Activated naive CD4-positive, alpha-beta T cell treated with anti-CD3 and anti-CD28 coated beads, Interleukin-2, amount 50 U/mL, for 72 hours (primary cell): ENCODE data around the gene PABPN1. TPM values are rescaled to one million over a fixed set of nuclear protein-coding genes. Genes with fewer than 3 reads are reported as not detected.
A peak's percentile ranks its signal among the peaks of the same experiment; 100 is the strongest.

ENCODE experiments used
- ATAC-seq, 2 donors: fragments of 150-1000 bp; cut with Tn5 transposase; 2 replicates each; pipeline ENCODE4 v1.10.0; 2021; ENCODE audit warnings: mild to moderate bottlenecking in 2 of 2, moderate library complexity in 2 of 2
- DNase-seq, 2 donors: peaks; one replicate each; pipeline ENCODE4 v3.0.0; 2021 to 2022; ENCODE audit warnings: low spot score in 2 of 2
- H3K27ac Mint-ChIP-seq, 2 donors: one replicate each; pipeline ENCODE4 v1.8.0; 2022; ENCODE audit warnings: mild to moderate bottlenecking in 2 of 2, mixed read lengths in 2 of 2
- H3K36me3 Mint-ChIP-seq, 2 donors: one replicate each; pipeline ENCODE4 v1.8.0; 2022; ENCODE audit warnings: mixed read lengths in 2 of 2
- H3K9me3 Mint-ChIP-seq, 2 donors: one replicate each; pipeline ENCODE4 v1.8.0; 2022; ENCODE audit warnings: mixed read lengths in 2 of 2
- total RNA-seq, 2 donors: library from RNA; stranded (reverse); gene quantifications; one replicate each; pipeline ENCODE4 v1.2.3, GENCODE V29; 2022

PABPN1 gene
- total RNA-seq, 2 donors from 2014 or later, result 232 to 242 TPM

DNA sequence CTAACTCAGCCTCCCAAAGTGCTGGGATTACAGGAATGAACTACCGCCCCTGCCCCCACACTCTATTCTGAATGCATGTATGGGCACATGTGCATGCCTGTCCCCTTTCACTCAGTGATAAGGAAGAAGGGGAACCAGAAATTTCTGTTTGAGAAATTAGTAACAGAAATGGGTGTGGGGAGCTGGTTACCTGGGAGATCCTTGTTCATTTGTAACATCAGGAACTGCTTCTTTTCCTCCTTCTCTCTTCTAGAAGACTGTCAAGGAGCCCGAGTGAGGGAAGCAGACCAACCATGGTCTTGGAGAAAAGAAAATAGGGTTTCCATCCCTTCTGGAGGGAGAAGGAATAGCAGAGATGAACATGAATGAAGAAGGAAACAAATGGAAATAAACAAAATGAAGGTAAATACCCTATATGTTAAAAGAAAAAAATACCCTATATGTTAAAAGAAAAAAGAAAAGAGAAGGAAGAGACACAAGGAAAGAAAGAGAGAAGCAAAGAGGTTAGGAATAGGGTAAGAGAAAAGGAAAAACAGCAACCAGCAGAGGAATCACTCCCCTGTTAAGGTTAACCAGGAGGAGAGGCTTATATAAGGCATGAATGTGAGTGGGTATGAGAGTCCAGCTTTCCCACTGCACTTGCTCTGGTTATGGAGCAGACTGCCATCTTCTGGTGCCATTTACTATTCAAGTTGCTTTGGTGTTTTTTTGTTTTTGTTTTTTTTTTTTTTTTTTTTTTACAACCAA, 21.9 kb upstream of the PABPN1 start:
- DNase-seq, result no peak
- Mint-ChIP-seq H3K27ac (peak overlapping the region in 1 of 2 donors; percentile 97), H3K36me3 (peaks cover 6 to 22% of the 10 kb centered on the region in 2 donors), H3K9me3 (no peaks in the 10 kb centered on the region)
- no peak for ATAC-seq

DNA sequence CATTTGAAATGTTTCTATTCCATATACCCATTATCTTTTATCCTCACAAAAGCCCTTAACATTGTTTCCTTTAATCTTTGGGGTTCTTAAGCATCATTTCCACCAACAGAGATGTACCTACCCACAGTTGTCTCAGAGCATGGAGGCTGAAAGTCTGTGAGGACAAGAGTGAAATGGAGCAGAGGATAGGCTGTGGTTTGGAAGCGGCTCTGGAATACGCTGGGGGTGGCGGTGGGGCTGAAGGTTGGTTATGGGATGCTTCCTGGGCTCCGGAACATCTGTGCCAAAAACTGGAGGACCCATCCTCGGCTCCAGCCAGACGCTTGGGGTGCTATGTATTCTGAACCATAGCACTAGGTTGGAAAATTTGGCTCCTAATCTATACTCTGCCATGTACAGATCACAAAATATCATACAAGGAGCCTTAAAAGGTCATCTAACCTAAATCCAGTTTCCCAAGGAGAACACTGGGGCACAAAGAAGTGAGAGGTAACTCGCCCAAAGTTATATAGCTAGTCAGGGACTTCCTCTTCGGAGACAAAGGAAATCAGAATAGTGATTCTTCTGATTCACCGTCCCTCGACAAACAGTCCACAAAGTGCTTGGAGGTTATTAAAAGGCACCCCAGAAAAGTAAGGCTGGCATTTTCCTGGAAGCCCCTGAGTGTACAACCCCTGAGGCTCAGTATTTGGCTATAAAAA, 21.1 kb upstream of the PABPN1 start:
- ATAC-seq (no peak), DNase-seq (no peak)
- no peaks in the 10 kb centered on the region for H3K9me3 Mint-ChIP-seq
- peaks cover 6 to 22% of the 10 kb centered on the region in 2 donors for H3K36me3 Mint-ChIP-seq
- peak overlapping the region; percentile 91 to 97 for H3K27ac Mint-ChIP-seq

DNA sequence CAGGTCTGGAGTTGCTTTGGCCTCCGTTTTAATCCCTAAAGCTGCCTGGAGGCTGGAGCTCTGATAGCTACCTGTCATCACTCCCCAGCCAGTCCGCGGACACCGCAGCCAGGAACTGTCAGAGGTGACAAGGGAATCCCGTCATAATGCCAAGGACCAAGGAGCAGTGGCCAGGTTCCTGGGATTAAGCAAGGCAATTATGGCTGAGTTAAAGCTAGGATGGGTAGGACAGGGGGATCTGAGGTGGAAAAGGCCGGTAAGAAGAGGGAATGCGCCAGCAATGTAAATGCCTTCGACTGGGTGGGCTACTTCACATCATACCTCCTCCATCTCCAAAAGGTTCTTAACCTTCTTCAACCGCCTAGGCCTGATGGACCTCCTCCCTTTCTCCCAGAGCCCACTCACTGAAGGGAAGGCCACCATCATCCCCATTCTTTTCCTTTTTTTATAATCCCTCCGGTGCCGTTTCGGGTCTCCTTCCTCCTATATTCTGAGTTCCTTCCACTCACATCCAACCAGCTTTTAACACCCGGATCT, 20.5 kb upstream of the PABPN1 start:
- ATAC-seq (no peak), DNase-seq (peak in 1 of 2 donors; percentile 27)
- no peaks in the 10 kb centered on the region for H3K9me3 Mint-ChIP-seq
- peak overlapping the region; percentile 91 to 97 for H3K27ac Mint-ChIP-seq
- peaks cover 6 to 22% of the 10 kb centered on the region in 2 donors for H3K36me3 Mint-ChIP-seq

DNA sequence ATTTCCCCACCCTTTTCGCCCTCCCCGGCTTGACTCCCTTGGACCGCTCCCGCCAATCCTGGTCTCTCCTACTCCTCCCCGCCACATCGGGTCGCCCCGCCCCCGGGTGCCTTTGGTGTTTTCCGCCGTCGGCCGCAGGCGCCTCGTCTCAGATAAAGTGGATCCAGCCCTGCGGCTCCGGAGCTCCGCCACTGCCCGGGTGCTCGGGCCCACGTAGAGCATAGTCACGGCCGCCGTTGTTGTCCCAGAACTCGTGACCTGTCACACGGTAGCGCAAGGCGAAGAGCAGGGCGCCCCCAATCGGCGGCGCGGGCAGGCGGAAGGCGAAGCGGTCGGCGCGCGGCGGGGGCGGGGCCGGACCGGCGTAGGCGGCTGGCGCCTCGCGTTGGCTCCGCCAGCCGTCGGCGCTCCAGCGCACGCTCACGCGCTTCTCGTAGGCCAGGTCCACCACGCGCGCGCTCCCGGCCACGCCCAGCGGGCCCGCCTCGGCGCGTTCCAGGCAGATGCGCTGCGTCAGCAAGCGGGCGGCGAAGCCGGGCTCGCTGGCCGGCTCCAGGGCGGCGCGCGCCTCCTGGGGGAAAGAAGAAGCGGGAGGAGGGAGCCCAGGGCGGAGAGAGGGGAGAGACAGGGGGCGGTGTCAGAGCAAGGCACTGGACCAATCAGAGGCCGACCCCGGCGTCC, 19.8 kb upstream of the PABPN1 start:
- peak; percentile 99 to 100 for DNase-seq
- H3K36me3 Mint-ChIP-seq, result peaks cover 6 to 21% of the 10 kb centered on the region in 2 donors

DNA sequence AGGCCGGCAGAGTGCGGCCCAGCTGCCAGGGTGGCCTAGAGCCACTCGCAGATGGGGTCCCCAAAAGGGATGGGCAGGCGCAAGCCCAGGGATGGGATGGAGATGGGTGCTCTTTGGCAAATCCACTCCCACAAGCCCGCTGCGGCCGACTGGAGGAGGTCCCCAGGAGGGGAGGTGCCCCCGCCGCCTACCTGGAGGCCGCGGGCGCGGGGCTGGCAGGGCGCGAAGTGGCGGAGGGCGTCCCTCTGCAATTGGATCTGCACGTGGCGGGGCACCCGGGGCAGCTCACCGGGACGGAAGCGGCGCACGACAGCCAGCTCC, 19.3 kb upstream of the PABPN1 start:
- peak overlapping the region; percentile 97 for H3K27ac Mint-ChIP-seq
- no peak for DNase-seq
- no peaks in the 10 kb centered on the region for H3K9me3 Mint-ChIP-seq
- ATAC-seq, result peak; percentile 18 to 28
- H3K36me3 Mint-ChIP-seq, result peaks cover 6 to 16% of the 10 kb centered on the region in 2 donors

More for the DNA sequence above, 19.8 kb upstream of the PABPN1 start:
- H3K27ac Mint-ChIP-seq, result peak overlapping the region; percentile 97
- ATAC-seq, result peak; percentile 82 to 83
- no peaks in the 10 kb centered on the region for H3K9me3 Mint-ChIP-seq

DNA sequence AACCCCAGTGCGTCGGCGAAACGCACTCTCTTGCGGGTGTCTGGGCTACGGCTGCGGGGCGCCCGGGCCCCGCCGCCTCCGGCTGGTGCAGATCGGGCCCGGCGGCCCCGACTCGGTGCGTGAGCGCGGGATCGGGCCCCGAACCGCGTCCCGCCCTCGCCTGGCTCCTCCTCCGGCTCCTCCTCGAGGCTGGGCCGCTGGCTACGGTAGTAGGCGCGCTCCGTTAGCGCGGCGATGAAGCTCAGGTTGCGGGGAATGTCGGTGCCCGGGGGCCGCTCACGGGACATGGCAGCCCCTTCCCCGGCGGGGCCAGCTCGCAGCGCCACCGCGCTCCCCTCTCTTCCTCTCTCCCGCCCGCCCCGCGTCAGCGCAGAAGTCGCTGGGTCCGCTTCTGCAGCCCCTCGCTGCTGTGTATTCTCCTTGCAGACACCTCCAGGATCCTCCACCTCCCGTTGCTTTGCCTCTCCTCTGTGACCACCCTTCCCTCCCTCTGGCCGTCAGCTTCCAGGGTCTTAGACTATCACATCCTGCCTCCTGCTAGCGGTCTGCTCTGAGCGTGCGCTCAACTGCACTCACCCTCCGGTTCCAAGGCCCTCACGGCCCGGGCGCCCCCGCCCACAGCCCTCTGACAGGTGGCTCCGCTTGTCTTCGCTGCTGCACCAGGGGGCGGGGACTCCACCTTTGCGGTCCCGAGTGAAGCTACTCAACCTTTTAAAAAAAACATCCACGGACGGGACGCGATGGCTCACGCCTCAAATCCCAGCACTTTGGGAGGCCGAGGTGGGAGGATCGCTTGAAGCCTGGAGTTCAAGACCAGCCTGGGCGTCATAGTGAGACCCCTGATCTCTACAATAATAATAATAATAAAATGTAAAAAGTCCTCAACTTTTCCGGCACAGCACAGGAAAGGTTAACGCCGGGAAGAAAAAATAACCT, 18.7 kb upstream of the PABPN1 start, which contains the start of gene PPP1R3E:
Gene PPP1R3E, minus strand, starts transcription at position 570 of the 936 bp plus-strand sequence. Its CDS starts 283 bp downstream, at position 287.
- Mint-ChIP-seq H3K27ac (peak within 1 kb of the TSS; percentile 97 to 100), H3K9me3 (no peaks in the 10 kb centered on the region), H3K36me3 (peaks cover 6 to 13% of the 10 kb centered on the region in 2 donors)
- ATAC-seq, result peak; percentile 52 to 63
- DNase-seq, result peak; percentile 84 to 95

DNA sequence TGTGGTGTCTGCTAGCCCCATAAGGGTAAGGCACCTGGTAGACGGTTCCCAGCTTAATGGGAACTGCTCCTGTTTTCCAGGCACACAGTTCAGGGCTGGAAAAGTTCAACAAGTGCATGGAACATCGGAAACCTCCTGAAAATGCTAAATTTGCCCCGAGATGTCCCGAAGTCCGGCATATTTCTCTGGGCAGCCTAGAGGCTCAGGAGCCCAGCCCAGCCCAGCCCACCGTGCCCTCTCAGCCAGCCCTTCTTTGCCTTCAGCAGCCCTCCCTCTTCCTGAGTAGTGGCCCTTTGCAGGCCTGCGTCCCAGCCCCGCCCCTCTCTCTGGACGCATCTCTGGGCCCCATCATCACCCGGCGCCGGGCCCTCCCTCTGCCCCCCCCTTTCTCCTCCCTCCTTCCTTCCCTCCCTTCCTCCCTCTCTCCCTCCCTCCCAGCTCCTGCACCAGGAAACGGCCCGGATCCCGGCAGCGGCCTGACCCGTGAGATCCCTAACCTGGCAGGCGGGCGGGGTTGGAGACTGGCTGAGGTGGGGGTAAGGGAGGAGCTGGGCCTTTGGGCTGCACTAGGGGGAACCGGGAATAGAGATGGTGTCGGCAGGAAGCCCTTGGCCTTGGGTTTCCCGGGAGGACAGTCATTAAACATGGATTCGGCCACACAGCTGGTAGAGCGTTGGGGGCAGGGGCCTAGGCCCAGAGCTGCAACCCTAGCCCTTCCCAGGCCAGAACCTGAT, 14.7 kb upstream of the PABPN1 start, which contains the start of gene BCL2L2:
Gene BCL2L2, plus strand, starts transcription at position 422 of the 734 bp plus-strand sequence. CDS start 935 bp downstream, outside the sequence.
- H3K36me3 Mint-ChIP-seq, result peaks cover 6% of the 10 kb centered on the region in 2 donors
- DNase-seq (no peak), ATAC-seq (no peak)
- no peaks in the 10 kb centered on the region for H3K9me3 Mint-ChIP-seq
- H3K27ac Mint-ChIP-seq, result peak within 1 kb of the TSS in 1 of 2 donors; percentile 54

DNA sequence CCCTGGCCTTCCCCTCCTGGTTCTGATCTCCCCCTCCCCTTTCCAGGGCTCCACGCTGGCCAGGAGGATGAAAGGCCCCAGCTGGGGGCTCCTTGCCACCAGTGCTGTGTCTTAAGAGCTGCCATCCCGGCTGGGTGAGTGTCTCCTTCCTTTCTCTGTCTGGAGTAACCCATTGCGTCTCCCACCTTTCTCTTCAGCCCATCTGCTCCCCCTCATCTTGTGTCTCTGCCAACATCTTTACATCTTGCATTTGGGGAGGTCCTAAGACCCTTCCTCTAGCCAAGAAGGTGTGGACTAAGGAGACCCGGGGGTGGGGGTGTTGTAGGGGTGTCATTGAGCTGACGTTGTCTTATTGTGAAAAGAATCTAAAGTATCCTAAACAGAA, 14.1 kb upstream of the PABPN1 start:
- DNase-seq (no peak), ATAC-seq (no peak)
- peaks cover 6% of the 10 kb centered on the region in 2 donors for H3K36me3 Mint-ChIP-seq
- no peaks in the 10 kb centered on the region for H3K9me3 Mint-ChIP-seq
- H3K27ac Mint-ChIP-seq, result peak overlapping the region in 1 of 2 donors; percentile 54

DNA sequence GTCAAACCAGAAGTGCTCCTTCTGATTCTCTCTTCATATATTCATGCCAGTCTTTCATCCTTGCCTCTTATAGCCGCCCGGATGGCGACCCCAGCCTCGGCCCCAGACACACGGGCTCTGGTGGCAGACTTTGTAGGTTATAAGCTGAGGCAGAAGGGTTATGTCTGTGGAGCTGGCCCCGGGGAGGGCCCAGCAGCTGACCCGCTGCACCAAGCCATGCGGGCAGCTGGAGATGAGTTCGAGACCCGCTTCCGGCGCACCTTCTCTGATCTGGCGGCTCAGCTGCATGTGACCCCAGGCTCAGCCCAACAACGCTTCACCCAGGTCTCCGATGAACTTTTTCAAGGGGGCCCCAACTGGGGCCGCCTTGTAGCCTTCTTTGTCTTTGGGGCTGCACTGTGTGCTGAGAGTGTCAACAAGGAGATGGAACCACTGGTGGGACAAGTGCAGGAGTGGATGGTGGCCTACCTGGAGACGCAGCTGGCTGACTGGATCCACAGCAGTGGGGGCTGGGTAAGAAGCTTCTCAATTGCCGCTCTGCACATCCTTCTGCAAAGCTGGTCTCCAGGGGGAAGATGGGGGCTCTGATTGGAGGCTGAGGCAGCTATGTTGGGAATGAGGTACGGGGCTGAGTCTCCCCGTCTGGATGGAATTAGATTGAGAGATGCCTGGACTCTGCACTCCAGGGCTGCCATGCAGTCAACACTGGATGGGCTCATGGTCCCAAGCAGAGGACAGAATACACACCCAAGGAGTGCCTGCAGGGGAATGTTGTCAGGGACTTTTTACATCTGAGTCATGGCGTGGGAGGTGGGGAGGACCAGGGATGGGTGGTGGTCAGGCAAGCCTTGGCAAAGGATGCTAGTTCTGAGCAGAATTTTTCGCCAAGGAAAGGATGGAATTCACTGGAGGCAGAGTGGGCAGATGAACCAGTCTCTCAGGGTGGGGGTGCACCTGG, 13.3 kb upstream of the PABPN1 start:
- Mint-ChIP-seq H3K36me3 (no peaks in the 10 kb centered on the region), H3K27ac (peak overlapping the region in 1 of 2 donors; percentile 18), H3K9me3 (no peaks in the 10 kb centered on the region)
- no peak for ATAC-seq
- no peak for DNase-seq

DNA sequence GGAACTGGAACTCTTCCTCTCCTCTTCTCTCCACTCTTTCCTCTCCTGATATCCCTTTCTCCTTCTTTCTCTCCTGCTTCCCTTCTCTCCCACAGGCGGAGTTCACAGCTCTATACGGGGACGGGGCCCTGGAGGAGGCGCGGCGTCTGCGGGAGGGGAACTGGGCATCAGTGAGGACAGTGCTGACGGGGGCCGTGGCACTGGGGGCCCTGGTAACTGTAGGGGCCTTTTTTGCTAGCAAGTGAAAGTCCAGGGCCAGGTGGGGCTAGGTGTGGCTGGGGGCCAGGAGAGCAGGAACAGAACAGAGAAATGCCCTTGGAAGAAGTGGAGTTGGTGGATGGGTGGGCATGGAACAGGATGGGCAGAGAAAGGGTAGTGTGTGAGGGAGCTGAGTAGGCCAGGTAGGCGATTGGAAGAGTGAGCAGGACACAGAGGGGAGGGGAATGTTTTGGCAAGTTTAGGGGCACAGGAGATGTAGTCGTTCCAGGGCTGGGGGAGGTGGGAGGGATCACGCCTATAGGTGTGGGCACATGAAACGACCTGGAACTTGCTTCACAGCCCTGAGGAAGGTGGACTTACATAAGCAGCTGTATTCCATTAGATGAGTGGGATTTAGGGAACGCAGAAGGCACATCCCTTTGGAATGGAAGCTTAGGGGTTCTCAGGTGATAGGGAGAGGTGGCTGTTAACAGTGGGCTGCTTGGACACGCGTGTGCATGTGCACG, 12.4 kb upstream of the PABPN1 start:
- no peak overlapping the region for H3K27ac Mint-ChIP-seq
- no peak for DNase-seq
- no peaks in the 10 kb centered on the region for H3K36me3 Mint-ChIP-seq
- no peaks in the 10 kb centered on the region for H3K9me3 Mint-ChIP-seq
- no peak for ATAC-seq

DNA sequence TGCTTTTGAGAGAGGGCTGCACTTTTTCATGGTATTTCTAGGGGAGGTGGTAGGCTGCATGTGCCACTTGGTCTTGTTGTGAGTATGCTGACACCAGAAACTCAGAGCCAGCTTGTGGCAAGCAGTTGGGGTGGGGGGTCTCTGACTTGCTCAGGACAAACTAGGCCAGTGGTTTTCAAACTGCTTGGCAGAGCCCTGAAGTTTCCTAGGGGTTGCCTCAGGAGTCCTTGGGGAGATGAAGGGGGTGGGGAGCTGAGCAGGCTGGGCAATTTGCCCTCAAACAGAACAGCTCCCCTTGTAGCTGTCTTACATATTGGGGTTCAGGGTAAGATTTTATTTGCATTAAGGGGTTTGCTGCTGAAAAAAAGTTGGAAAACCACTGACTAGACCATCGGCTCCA, 10.7 kb upstream of the PABPN1 start:
- H3K36me3 Mint-ChIP-seq, result no peaks in the 10 kb centered on the region
- H3K27ac Mint-ChIP-seq, result no peak overlapping the region
- no peak for ATAC-seq
- no peak for DNase-seq
- no peaks in the 10 kb centered on the region for H3K9me3 Mint-ChIP-seq

DNA sequence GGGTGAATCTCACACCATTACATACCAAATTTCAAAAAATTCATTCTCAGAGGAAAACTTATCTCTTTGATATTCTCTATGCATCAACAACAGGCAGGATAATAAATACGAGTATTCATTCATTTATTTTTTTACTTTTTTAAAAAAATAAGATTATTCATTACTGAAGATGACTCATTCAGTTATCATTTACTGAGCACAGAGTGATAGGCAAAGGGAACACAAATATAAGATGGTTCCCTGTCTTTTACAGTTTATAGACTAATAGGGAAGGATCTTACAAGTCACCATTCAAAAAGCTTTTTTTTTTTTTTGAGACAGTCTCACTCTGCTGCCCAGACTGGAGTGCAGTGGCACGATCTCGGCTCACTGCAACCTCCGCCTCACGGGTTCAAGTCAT, 5.0 kb upstream of the PABPN1 start:
- Mint-ChIP-seq H3K36me3 (peaks cover 11 to 14% of the 10 kb centered on the region in 2 donors), H3K27ac (no peak overlapping the region), H3K9me3 (peaks cover 0 to 7% of the 10 kb centered on the region in 2 donors)
- no peak for ATAC-seq
- no peak for DNase-seq

DNA sequence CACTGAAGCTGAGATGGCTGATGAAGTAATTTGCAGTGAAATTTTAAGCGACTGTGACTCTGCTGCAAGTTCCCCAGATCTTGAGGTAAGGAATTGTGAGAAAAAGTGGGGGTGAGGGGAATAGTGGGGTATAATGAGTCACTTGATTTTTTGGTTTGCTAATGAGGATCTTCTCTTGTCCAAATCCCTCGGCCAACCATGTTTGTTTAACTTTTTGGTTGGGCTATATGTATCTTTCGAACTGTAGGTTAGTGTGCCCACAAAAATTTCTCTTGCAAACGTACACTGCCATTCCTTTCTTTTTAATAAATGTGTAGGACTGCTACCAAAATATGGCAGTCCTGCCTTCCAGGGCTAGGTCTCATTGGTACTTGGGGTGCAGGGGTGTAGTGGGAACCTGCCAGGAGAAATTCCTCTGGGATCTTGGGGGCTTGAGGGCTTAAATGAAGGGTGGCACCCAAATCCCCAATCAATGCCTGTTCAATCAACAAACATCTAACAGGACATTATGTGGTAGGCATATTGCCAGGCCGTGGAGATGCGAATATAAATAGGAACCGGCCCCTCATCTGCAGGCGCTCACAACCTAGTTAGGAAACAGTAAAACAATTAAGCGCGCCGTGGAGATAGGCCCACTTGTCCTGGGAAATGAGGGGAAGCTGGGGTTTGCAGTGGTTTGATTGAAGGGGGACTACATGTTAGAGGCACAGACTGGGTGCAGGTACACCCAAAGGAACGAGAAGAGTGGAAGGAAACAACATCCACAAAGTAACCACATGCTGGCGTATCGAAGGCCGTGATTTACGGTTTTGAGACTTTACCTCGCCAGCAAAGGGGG, 1.3 kb upstream of the PABPN1 start:
- DNase-seq (peak in 1 of 2 donors; percentile 16), ATAC-seq (no peak)
- Mint-ChIP-seq H3K36me3 (peaks cover 30% of the 10 kb centered on the region in 2 donors), H3K9me3 (peaks cover 0 to 7% of the 10 kb centered on the region in 2 donors), H3K27ac (peak overlapping the region; percentile 99)
